Measurements from ENCODE around the gene ARHGAP19. TPM values are rescaled to one million over a fixed set of nuclear protein-coding genes. Genes with fewer than 3 reads are reported as not detected.

The ARHGAP19 gene
- total RNA-seq, 4 donors from 2014 or later: 3.5 to 5.4 (median 4.6) TPM

- no peak overlapping the region for H3K4me3 ChIP-seq
- no peak for TF ChIP-seq POLR2AphosphoS5 (IDR thresholded peaks at IDR 0.05)
- no peak for TF ChIP-seq POLR2A (IDR thresholded peaks at IDR 0.05; ENCODE audit: low read depth)
- no peak for TF ChIP-seq EP300 (IDR thresholded peaks at IDR 0.05)
- no peak for TF ChIP-seq CTCF (IDR thresholded peaks at IDR 0.05)
- H3K4me1 ChIP-seq: no peaks in the 10 kb centered on the region
- DNase-seq (ENCODE audit: extremely low spot score): no peak
- peaks cover 0 to 22% (median 11%) of the 10 kb centered on the region in 4 donors for H3K36me3 ChIP-seq
- H3K27ac ChIP-seq (replicated peaks in 1 of 4): no peak overlapping the region
- no peaks in the 10 kb centered on the region for H3K27me3 ChIP-seq
- no peaks in the 10 kb centered on the region for H3K9me3 ChIP-seq
- intact Hi-C loops (cut with DNase I): no loop called here
- WGBS: 87% methylated on average over 3 of the region's 3 CpGs
These were observed 72.1 kb downstream of the ARHGAP19 start for GRCh38 chr10:97220355-97220754.

GRCh38 chr10:97217299-97217698 lies 75.1 kb downstream of the ARHGAP19 start:
- Histone ChIP-seq H3K36me3 (peaks cover 0 to 4% (median 0%) of the 10 kb centered on the region in 4 donors), H3K27me3 (no peaks in the 10 kb centered on the region), H3K9me3 (no peaks in the 10 kb centered on the region), H3K4me1 (no peaks in the 10 kb centered on the region), H3K27ac (replicated peaks in 1 of 4) (no peak overlapping the region), H3K4me3 (no peak overlapping the region)
- WGBS: 69% methylated on average over 3 of the region's 3 CpGs
- TF ChIP-seq EP300 (IDR thresholded peaks at IDR 0.05) (no peak), POLR2A (IDR thresholded peaks at IDR 0.05; ENCODE audit: low read depth) (no peak), CTCF (IDR thresholded peaks at IDR 0.05) (no peak), POLR2AphosphoS5 (IDR thresholded peaks at IDR 0.05) (no peak)
- intact Hi-C loops (cut with DNase I): no loop called here
- DNase-seq (ENCODE audit: extremely low spot score): no peak

GRCh38 chr10:97215619-97216260 lies 76.7 kb downstream of the ARHGAP19 start:
- no peak overlapping the region for H3K27ac ChIP-seq (replicated peaks in 1 of 4)
- H3K36me3 ChIP-seq: no peaks in the 10 kb centered on the region
- no peaks in the 10 kb centered on the region for H3K9me3 ChIP-seq
- no peak for DNase-seq (ENCODE audit: extremely low spot score)
- no peaks in the 10 kb centered on the region for H3K27me3 ChIP-seq
- no peaks in the 10 kb centered on the region for H3K4me1 ChIP-seq
- H3K4me3 ChIP-seq: no peak overlapping the region
- intact Hi-C loops (cut with DNase I): no loop called here
- TF ChIP-seq EP300 (IDR thresholded peaks at IDR 0.05) (no peak), POLR2AphosphoS5 (IDR thresholded peaks at IDR 0.05) (no peak), CTCF (IDR thresholded peaks at IDR 0.05) (no peak), POLR2A (IDR thresholded peaks at IDR 0.05; ENCODE audit: low read depth) (no peak)
- 84% methylated on average over 11 of the region's 15 CpGs for WGBS

- Histone ChIP-seq H3K4me3 (no peak overlapping the region), H3K9me3 (no peaks in the 10 kb centered on the region), H3K36me3 (no peaks in the 10 kb centered on the region), H3K4me1 (no peaks in the 10 kb centered on the region), H3K27ac (replicated peaks in 1 of 4) (no peak overlapping the region), H3K27me3 (peaks cover 0 to 9% (median 0%) of the 10 kb centered on the region in 4 donors)
- 62% methylated on average over 9 of the region's 9 CpGs for WGBS
- intact Hi-C loops (cut with DNase I): no loop called here
- DNase-seq (ENCODE audit: extremely low spot score): no peak
- no peak for TF ChIP-seq CTCF (IDR thresholded peaks at IDR 0.05)
- no peak for TF ChIP-seq POLR2A (IDR thresholded peaks at IDR 0.05; ENCODE audit: low read depth)
- no peak for TF ChIP-seq EP300 (IDR thresholded peaks at IDR 0.05)
- no peak for TF ChIP-seq POLR2AphosphoS5 (IDR thresholded peaks at IDR 0.05)
These were observed 79.0 kb downstream of the ARHGAP19 start for GRCh38 chr10:97213431-97213830.

- H3K27ac ChIP-seq (replicated peaks in 1 of 4): no peak overlapping the region
- H3K4me1 ChIP-seq: no peaks in the 10 kb centered on the region
- no peak overlapping the region for H3K4me3 ChIP-seq
- no peaks in the 10 kb centered on the region for H3K9me3 ChIP-seq
- no peaks in the 10 kb centered on the region for H3K36me3 ChIP-seq
- peaks cover 0 to 11% (median 0%) of the 10 kb centered on the region in 4 donors for H3K27me3 ChIP-seq
- 94% methylated on average over 9 of the region's 9 CpGs for WGBS
- TF ChIP-seq POLR2AphosphoS5 (IDR thresholded peaks at IDR 0.05) (no peak), POLR2A (IDR thresholded peaks at IDR 0.05; ENCODE audit: low read depth) (no peak), CTCF (IDR thresholded peaks at IDR 0.05) (no peak), EP300 (IDR thresholded peaks at IDR 0.05) (no peak)
- intact Hi-C loops (cut with DNase I): loop anchor here (2.0 kb wide), 1 partner anchor 138 kb away; no protein-coding TSS in a partner anchor
- DNase-seq (ENCODE audit: extremely low spot score): no peak
These were observed 81.2 kb downstream of the ARHGAP19 start for GRCh38 chr10:97211229-97211628.

Measured in esophagus muscularis mucosa (tissue), 4 donors.